HepG2 (cell line): ENCODE results near the gene AK6. TPM values are rescaled to one million over a fixed set of nuclear protein-coding genes. Genes with fewer than 3 reads are reported as not detected.

Experiments
- ATAC-seq: fragments of 200-7000 bp; cut with Tn5 transposase; 3 replicates; pipeline ENCODE4 v1.9.1; 2020; ENCODE audit warnings: mild to moderate bottlenecking, moderate library complexity
- BruUV-seq: library from RNA; stranded (reverse); fragments of 400-500 nt; replicated peaks from 2 replicates; lab custom pipeline; 2021; lab: Mats Ljungman, UMichigan
- CTCF ChIA-PET: fragments of 300-600 bp; formaldehyde crosslinking; extraction: SDS; loops from one replicate; lab custom pipeline; 2021; ENCODE audit warnings: low total read pairs, inconsistent platforms, low intra/inter-chr PET ratio; lab: Yijun Ruan, JAX
- POLR2A ChIA-PET: fragments of 350-600 bp; sonication (Branson Sonifier 250); formaldehyde crosslinking; loops from one replicate; lab custom pipeline; 2020; ENCODE audit warnings: antibody characterized with exemption, inconsistent platforms; lab: Yijun Ruan, JAX
- DNase-seq: peaks from one replicate; pipeline ENCODE4 v3.0.0-alpha.2; 2015; ENCODE audit warnings: low spot score
- FAIRE-seq: peaks from 3 replicates; lab custom pipeline; 2011; peaks lifted over from hg19 to GRCh38; lab: Jason Lieb, UNC
- H2AFZ ChIP-seq: one replicate; pipeline ENCODE4 v1.6.1; 2011; ENCODE audit warnings: low read length, inconsistent platforms
- H3K27ac ChIP-seq: fragments of 300-600 bp; 3 replicates; pipeline ENCODE4 v1.8.0; 2011; ENCODE audit warnings: mixed run types, mild to moderate bottlenecking, mixed read lengths, low read length, inconsistent platforms; ENCODE audit not compliant: insufficient read depth; ENCODE audit errors: extremely low read length
- H3K27me3 ChIP-seq, 2 experiments: fragments of 200-600 bp in 1 of 2; 2 replicates in 1 of 2; 3 replicates in 1 of 2; pipeline versions ENCODE4 v1.6.0 to v1.8.0; 2011; ENCODE audit warnings: low read length in 2 of 2, mild to moderate bottlenecking in 2 of 2, moderate library complexity in 2 of 2, inconsistent platforms in 1 of 2; ENCODE audit not compliant: insufficient read depth in 2 of 2, control insufficient read depth in 1 of 2
- H3K36me3 ChIP-seq, 2 experiments: fragments of 200-600 bp in 1 of 2; replicated peaks in 1 of 2; 2 replicates in 1 of 2; 3 replicates in 1 of 2; pipeline versions ENCODE4 v1.5.1 to v1.8.0; 2011; ENCODE audit warnings: low read length in 2 of 2, inconsistent platforms in 1 of 2; ENCODE audit not compliant: insufficient read depth in 2 of 2, control insufficient read depth in 1 of 2
- H3K4me1 ChIP-seq: 2 replicates; pipeline ENCODE4 v1.5.1; 2012; ENCODE audit warnings: low read length, inconsistent platforms; ENCODE audit not compliant: insufficient read depth
- H3K4me2 ChIP-seq: 2 replicates; pipeline ENCODE4 v1.6.0; 2011; ENCODE audit warnings: low read depth, low read length, inconsistent platforms
- H3K4me3 ChIP-seq, 3 experiments: fragments of 200-600 bp in 1 of 3; sonication (generic), shearing (Covaris generic) in 1 of 3; replicated peaks in 1 of 3; 2 replicates each; pipeline ENCODE4 v1.5.1; 2011 to 2016; ENCODE audit warnings: low read length in 3 of 3, inconsistent platforms in 2 of 3, low read depth in 2 of 3, mild to moderate bottlenecking in 2 of 3, control low read depth in 1 of 3, mixed read lengths in 1 of 3; ENCODE audit not compliant: insufficient read depth in 1 of 3
- H3K79me2 ChIP-seq: one replicate; pipeline ENCODE4 v1.6.1; 2011; ENCODE audit warnings: low read length, inconsistent platforms; ENCODE audit not compliant: insufficient read depth
- H3K9ac ChIP-seq: 2 replicates; pipeline ENCODE4 v1.6.0; 2011; ENCODE audit warnings: mild to moderate bottlenecking, low read depth, low read length, inconsistent platforms; ENCODE audit not compliant: insufficient read depth
- H3K9me3 ChIP-seq: 2 replicates; pipeline ENCODE4 v1.5.1; 2012; ENCODE audit warnings: mild to moderate bottlenecking, low read length
- H4K20me1 ChIP-seq: 2 replicates; pipeline ENCODE4 v1.6.0; 2011; ENCODE audit warnings: inconsistent platforms, mild to moderate bottlenecking, low read length, moderate library complexity; ENCODE audit not compliant: insufficient read depth
- ELK4 ChIP-seq: sonication (generic); formaldehyde crosslinking; IDR thresholded peaks from 2 replicates; pipeline ENCODE4 v1.9.0; 2021; ENCODE audit warnings: missing genetic modification reagents, borderline replicate concordance
- ETS1 ChIP-seq: sonication (generic); formaldehyde crosslinking; IDR thresholded peaks from 2 replicates; pipeline ENCODE4 v1.4.0; 2020; ENCODE audit warnings: missing genetic modification reagents
- LCORL ChIP-seq, 2 experiments: fragments of 450-650 bp in 1 of 2; sonication (generic) in 1 of 2; formaldehyde crosslinking in 1 of 2; IDR thresholded peaks; 2 replicates each; pipeline versions ENCODE4 v1.5.0 to v1.6.1; 2017 to 2020; ENCODE audit warnings: antibody characterized with exemption in 1 of 2, missing genetic modification reagents in 1 of 2
- NFIB ChIP-seq: sonication (generic); formaldehyde crosslinking; IDR thresholded peaks from 2 replicates; pipeline ENCODE4 v1.9.0; 2021; ENCODE audit warnings: missing genetic modification reagents, mild to moderate bottlenecking, borderline replicate concordance
- NR2F2 ChIP-seq: IDR thresholded peaks from 2 replicates; pipeline ENCODE4 v1.6.1; 2012; ENCODE audit warnings: low read depth, inconsistent platforms, borderline replicate concordance
- PAWR ChIP-seq: sonication (generic); formaldehyde crosslinking; IDR thresholded peaks from 2 replicates; pipeline ENCODE4 v1.4.0; 2020; ENCODE audit warnings: missing genetic modification reagents, mild to moderate bottlenecking, borderline replicate concordance
- ZNF451 ChIP-seq: sonication (generic); formaldehyde crosslinking; IDR thresholded peaks from 2 replicates; pipeline ENCODE4 v1.5.0; 2020; ENCODE audit warnings: mild to moderate bottlenecking, missing genetic modification reagents
- ZNF558 ChIP-seq: sonication (generic); formaldehyde crosslinking; IDR thresholded peaks from 2 replicates; pipeline ENCODE4 v1.9.0; 2022; ENCODE audit warnings: mild to moderate bottlenecking, missing genetic modification reagents, borderline replicate concordance
- ZNF605 ChIP-seq: sonication (generic); formaldehyde crosslinking; IDR thresholded peaks from 2 replicates; pipeline ENCODE4 v1.8.0; 2022; ENCODE audit warnings: mild to moderate bottlenecking, missing genetic modification reagents
- whole genome bisulfite sequencing: methylation state at CpG from one replicate; pipeline ENCODE4 v1.1.6; 2017; ENCODE audit warnings: low lambda C conversion rate; 5-methylcytosine and 5-hydroxymethylcytosine counted together
- in situ Hi-C: cut with HindIII; loops from 2 replicates; pipeline ENCODE4 v1.10.0; 2017; ENCODE audit warnings: low pct_unique_long_range_greater_than_20kb; ENCODE audit not compliant: extremely low pct_ligation_motif_present
- intact Hi-C: fragments of 100-400 bp; cut with micrococcal nuclease; formaldehyde crosslinking; loops from one replicate; pipeline ENCODE4 v1.10.0; 2022; ENCODE audit not compliant: unreplicated experiment
- polyA plus RNA-seq, 8 experiments: library from polyadenylated mRNA; depleted of rRNA in 3 of 8; stranded (reverse) in 7 of 8; unstranded in 1 of 8; fragments of >200 nt; fragmentation: Illumina TruSeq in 4 of 8; extraction: Trizol in 4 of 8; gene quantifications; 2 replicates each; pipeline versions ENCODE4 v1.2.1 to v1.2.3, GENCODE V29; 2011 to 2016; ENCODE audit warnings: low read depth in 4 of 8, missing spikeins in 1 of 8, mixed read lengths in 1 of 8; ENCODE audit not compliant: insufficient read depth in 1 of 8
- total RNA-seq, 5 experiments: library from RNA; depleted of rRNA; stranded (reverse); fragments of >200 nt; fragmentation: Illumina TruSeq; extraction: Trizol; gene quantifications; 2 replicates each; pipeline ENCODE4 v1.2.3, GENCODE V29; 2016; ENCODE audit warnings: low read depth in 1 of 5

The AK6 gene
- total and polyA plus RNA-seq, 2 of the 13 experiments (the other 11 are each of a cell fraction or from before 2014, with no cell fraction given) = 31.1 to 77.2 TPM

- Histone ChIP-seq H3K9ac (no peak overlapping the region), H3K4me3 (no peak overlapping the region), H3K27ac (no peak overlapping the region), H3K79me2 (no peaks in the 10 kb centered on the region), H3K27me3 (no peaks in the 10 kb centered on the region), H3K4me2 (no peak overlapping the region), H3K36me3 (no peaks in the 10 kb centered on the region), H2AFZ (no peak overlapping the region), H3K4me1 (peaks cover 37% of the 10 kb centered on the region), H4K20me1 (no peaks in the 10 kb centered on the region), H3K9me3 (no peaks in the 10 kb centered on the region)
- ChIA-PET CTCF (no interaction called here), POLR2A (no interaction called here)
- DNase-seq (no peak), ATAC-seq (no peak), FAIRE-seq (no peak)
- intact Hi-C loops = loop anchor here (5.0 kb wide), 2 partner anchors 163 to 288 kb away; partner anchors contain the start of gene CCNB1
- 79% methylated on average over 9 of the region's 9 CpGs for WGBS
- in situ Hi-C loops = loop anchor here (10.0 kb wide), 2 partner anchors 55 to 235 kb away; partner anchors contain the start of gene SLC30A5
- TF ChIP-seq ELK4 (CRISPR knock-in tag) (no peak), PAWR (CRISPR knock-in tag) (no peak), NFIB (CRISPR knock-in tag) (no peak), LCORL (IDR thresholded peaks at IDR 0.05) (no peak), LCORL (CRISPR knock-in tag; IDR thresholded peaks at IDR 0.05) (no peak), NR2F2 (no peak), ETS1 (CRISPR knock-in tag) (no peak), ZNF451 (CRISPR knock-in tag) (no peak), ZNF605 (CRISPR knock-in tag) (no peak), ZNF558 (CRISPR knock-in tag) (no peak)
- BruUV-seq = no TSS peak
These were observed 39.3 kb downstream of the AK6 start for GRCh38 chr5:69329905-69330489.
